ENCODE measurements around the gene NKTR. TPM values are rescaled to one million over a fixed set of nuclear protein-coding genes. Genes with fewer than 3 reads are reported as not detected.

The NKTR gene
- total RNA-seq, 1 experiment from 2014 or later, result 79.8 TPM

DNA sequence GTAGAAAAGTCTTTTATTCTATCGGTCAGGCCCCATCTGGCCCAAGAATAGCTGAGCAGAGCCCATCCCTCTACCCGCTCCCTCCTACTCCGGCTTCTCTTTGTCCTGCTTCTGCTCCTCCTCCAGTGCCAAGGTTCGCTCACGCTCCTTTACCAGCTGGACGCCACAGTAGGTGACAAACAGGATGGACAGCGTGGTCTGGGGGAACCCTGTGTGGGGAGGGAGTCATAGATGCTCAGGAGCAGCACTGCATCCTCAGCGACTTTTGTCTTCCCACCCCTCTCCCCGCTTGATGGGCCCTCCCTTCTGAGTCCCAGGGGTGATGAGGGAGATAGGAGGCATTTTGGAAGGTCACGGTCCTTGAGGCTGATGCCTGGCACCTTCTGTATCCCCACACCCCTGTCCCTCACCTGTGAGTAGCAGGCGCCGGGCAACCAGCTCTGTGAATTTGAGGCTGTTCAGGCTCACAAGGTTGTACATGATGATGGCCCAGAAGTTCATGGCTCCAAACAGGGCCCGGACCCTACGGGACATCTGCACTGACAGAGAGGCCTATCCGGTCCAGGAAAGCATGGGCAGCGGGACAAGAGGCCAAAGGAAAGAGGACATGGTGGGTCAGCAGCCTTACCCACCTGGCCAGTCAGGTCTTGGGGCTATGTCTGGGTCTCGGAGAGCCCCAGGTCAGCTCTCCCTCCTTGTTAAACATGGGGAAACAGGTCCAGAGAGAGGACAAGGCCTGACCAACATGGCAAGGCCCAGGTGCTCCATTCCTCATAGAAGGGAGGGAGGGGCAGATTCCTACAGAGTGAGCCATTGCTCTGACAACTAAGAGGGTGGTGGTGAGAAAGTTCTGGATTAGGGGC lies 92.4 kb downstream of the NKTR start:
- no peak overlapping the region for H3K9ac ChIP-seq (ENCODE audit: extremely low read depth, insufficient read length, low read length)
- no peak for TF ChIP-seq CTCF (conservative IDR thresholded peaks at IDR 0.05)

More for the DNA sequence above, 92.4 kb downstream of the NKTR start:
- H3K14ac ChIP-seq (ENCODE audit: insufficient read depth, low read length), result no peak overlapping the region; the same call in 1 of the 2 replicates
- no peaks in the 10 kb centered on the region for H3K9me3 ChIP-seq (ENCODE audit: control insufficient read depth, low read depth, low read length)
- H3K27ac ChIP-seq (ENCODE audit: insufficient read length, low read depth, low read length), result no peak overlapping the region
- H2BK15ac ChIP-seq (ENCODE audit: low read depth, low read length), result no peak overlapping the region
- H3K23ac ChIP-seq (ENCODE audit: insufficient read length, low read depth, low read length), result no peak overlapping the region
- H2BK120ac ChIP-seq (ENCODE audit: low read depth, low read length, poor library complexity, severe bottlenecking), result no peak overlapping the region
- no peaks in the 10 kb centered on the region; a peak in 1 of 7 replicates for H3K36me3 Mint-ChIP-seq (ENCODE audit: insufficient read depth in 1 of 3, low read depth in 3 of 3)
- peaks cover 9% of the 10 kb centered on the region for H3K27me3 Mint-ChIP-seq (ENCODE audit: low read depth)
- H3K27me3 ChIP-seq (ENCODE audit: insufficient read depth, low read length), result no peaks in the 10 kb centered on the region; the same call in 1 of the 2 replicates
- no peak overlapping the region for H2AK5ac ChIP-seq (ENCODE audit: insufficient read length, low read length)
- no peaks in the 10 kb centered on the region for H3K23me2 ChIP-seq (ENCODE audit: insufficient read length, low read depth, low read length, poor library complexity, severe bottlenecking)
- H3K27ac Mint-ChIP-seq, result no peak overlapping the region
- no peaks in the 10 kb centered on the region for H3K79me2 ChIP-seq (ENCODE audit: insufficient read depth, low read length)
- H3K56ac ChIP-seq (ENCODE audit: insufficient read length, low read depth, low read length), result no peak overlapping the region
- H4K5ac ChIP-seq (ENCODE audit: insufficient read length, low read depth, low read length), result no peak overlapping the region
- no peaks in the 10 kb centered on the region; the same call in 1 of the 2 replicates for H3K4me1 ChIP-seq (ENCODE audit: insufficient read depth, low read length)
- no peak overlapping the region for H2AFZ ChIP-seq (ENCODE audit: low read length)
- H3T11ph ChIP-seq (ENCODE audit: low read length), result no peak overlapping the region
- H4K20me1 ChIP-seq (ENCODE audit: control insufficient read depth, insufficient read depth, insufficient read length), result no peaks in the 10 kb centered on the region
- no peak overlapping the region for H3K4me3 Mint-ChIP-seq
- DNase-seq, result no peak
- no peak overlapping the region for H2BK20ac ChIP-seq (ENCODE audit: low read depth, low read length, poor library complexity, severe bottlenecking)
- H3K4me2 ChIP-seq (ENCODE audit: insufficient read depth, insufficient read length, low read length), result no peak overlapping the region
- no peaks in the 10 kb centered on the region for H3K9me3 Mint-ChIP-seq
- H3K79me1 ChIP-seq (ENCODE audit: insufficient read depth, low read depth, low read length, poor library complexity, severe bottlenecking), result no peaks in the 10 kb centered on the region
- no CpG with 5 or more reads among the region's 17 CpGs for WGBS (ENCODE audit: extremely low coverage, insufficient read length, low lambda C conversion rate)
- peaks cover 19 to 25% of the 10 kb centered on the region in 2 experiments for H3K4me1 Mint-ChIP-seq
- no peak overlapping the region for H3K18ac ChIP-seq (ENCODE audit: insufficient read length, low read depth, low read length)
- H4K91ac ChIP-seq (ENCODE audit: insufficient read length, low read depth, low read length), result no peak overlapping the region
- no peak overlapping the region for H2BK12ac ChIP-seq (ENCODE audit: insufficient read length, low read depth, low read length)
- no peak overlapping the region for H4K8ac ChIP-seq (replicated peaks; ENCODE audit: insufficient read length, low read depth, low read length)
- H2BK5ac ChIP-seq (ENCODE audit: insufficient read length, low read length), result no peak overlapping the region
- H3K4ac ChIP-seq (ENCODE audit: low read depth, low read length), result no peak overlapping the region

Measured in H9 (cell line).